OCI-LY3 (cell line): ENCODE results near the gene PTGIS.

ENCODE experiments used
- EZH2phosphoT487 ChIP-seq: fragments of 200-600 bp; shearing (Covaris generic); IDR thresholded peaks from 2 replicates; pipeline ENCODE4 v1.6.1; 2018; ENCODE audit warnings: antibody characterized with exemption, mixed run types, low read depth
- TF ChIP-seq, protein P1 (sequence below): fragments of 200-600, 300-600 bp; sonication (generic); IDR thresholded peaks from 2 replicates; pipeline ENCODE4 v1.5.1; 2014; ENCODE audit warnings: antibody characterized with exemption, low read length, low read depth

DNA sequence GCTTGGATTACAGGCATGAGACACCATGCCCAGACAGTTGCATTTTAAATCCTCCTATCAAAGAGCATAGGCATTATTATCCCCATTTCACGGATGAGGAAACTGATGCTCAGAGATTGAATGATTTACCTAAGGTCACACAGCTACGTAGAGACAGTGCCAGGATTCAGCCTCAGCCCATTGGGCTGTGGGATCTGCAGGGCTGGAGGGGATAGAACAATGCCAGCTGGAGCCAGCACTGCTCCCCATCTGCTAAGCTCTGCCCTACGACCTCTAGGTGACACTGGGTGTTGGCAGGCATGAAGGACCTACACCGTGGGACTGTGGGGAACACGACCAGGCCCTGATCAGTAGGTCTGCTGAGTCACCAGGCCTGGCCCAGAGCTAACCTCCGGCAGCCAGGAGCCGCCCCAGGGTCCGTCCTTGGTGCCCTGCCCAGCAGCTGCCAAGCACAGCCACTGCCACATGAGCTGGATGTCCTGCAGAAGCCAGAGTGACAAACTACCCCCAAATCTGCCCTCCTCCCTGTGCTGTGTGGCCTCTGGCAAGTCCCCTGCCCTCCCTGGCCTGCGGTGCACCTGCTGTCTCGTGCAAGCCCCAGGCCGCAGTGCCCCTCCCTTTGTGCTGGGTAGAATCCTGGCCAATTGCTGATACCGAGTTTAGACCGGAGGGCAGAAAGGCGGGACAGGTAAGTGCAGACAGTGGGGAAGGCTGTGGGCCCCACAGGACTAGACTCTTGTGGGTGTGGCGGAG is 47.6 kb upstream of the PTGIS start:
- TF ChIP-seq, protein P1, sequence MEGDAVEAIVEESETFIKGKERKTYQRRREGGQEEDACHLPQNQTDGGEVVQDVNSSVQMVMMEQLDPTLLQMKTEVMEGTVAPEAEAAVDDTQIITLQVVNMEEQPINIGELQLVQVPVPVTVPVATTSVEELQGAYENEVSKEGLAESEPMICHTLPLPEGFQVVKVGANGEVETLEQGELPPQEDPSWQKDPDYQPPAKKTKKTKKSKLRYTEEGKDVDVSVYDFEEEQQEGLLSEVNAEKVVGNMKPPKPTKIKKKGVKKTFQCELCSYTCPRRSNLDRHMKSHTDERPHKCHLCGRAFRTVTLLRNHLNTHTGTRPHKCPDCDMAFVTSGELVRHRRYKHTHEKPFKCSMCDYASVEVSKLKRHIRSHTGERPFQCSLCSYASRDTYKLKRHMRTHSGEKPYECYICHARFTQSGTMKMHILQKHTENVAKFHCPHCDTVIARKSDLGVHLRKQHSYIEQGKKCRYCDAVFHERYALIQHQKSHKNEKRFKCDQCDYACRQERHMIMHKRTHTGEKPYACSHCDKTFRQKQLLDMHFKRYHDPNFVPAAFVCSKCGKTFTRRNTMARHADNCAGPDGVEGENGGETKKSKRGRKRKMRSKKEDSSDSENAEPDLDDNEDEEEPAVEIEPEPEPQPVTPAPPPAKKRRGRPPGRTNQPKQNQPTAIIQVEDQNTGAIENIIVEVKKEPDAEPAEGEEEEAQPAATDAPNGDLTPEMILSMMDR, result no peak
- TF ChIP-seq EZH2phosphoT487, result no peak
